Endothelial cell of umbilical vein (primary cell): ENCODE measurements around the gene C4orf17. TPM values are rescaled to one million over a fixed set of nuclear protein-coding genes. Genes with fewer than 3 reads are reported as not detected.

Experiments used
- BruUV-seq: library from RNA; stranded (reverse); fragments of 400-500 nt; replicated peaks from 2 replicates; lab custom pipeline; 2021; lab: Mats Ljungman, UMichigan
- CTCF ChIA-PET: fragments of 300-600, 350-600 bp; sonication (Branson Sonifier 250); formaldehyde crosslinking; loops from one replicate; lab custom pipeline; 2021; ENCODE audit warnings: antibody characterized with exemption, inconsistent platforms; lab: Charles Lee
- POLR2A ChIA-PET: fragments of 300-600, 350-600 bp; sonication (Branson Sonifier 250); formaldehyde crosslinking; loops from one replicate; lab custom pipeline; 2021; ENCODE audit warnings: antibody characterized with exemption, inconsistent platforms; lab: Charles Lee
- DNase-seq: peaks from one replicate; pipeline ENCODE4 v3.0.0-alpha.2; 2011; ENCODE audit warnings: low read depth, low spot score
- FAIRE-seq: peaks from 2 replicates; lab custom pipeline; 2011; peaks lifted over from hg19 to GRCh38; lab: Jason Lieb, UNC
- H2AFZ ChIP-seq: 2 replicates; pipeline ENCODE4 v1.6.0; 2012; ENCODE audit warnings: low read depth, low read length, control low read depth, inconsistent platforms
- H3K27ac ChIP-seq: 2 replicates; pipeline ENCODE4 v1.5.1; 2011; ENCODE audit warnings: low read depth, mild to moderate bottlenecking, control low read depth, low read length, moderate library complexity; ENCODE audit not compliant: insufficient read depth
- H3K27me3 ChIP-seq, 2 experiments: 2 replicates each; pipeline versions ENCODE4 v1.6.0 to v1.6.1; 2011; ENCODE audit warnings: low read length in 2 of 2, mixed read lengths in 1 of 2; ENCODE audit not compliant: control insufficient read depth in 2 of 2, insufficient read depth in 2 of 2
- H3K36me3 ChIP-seq, 2 experiments: 2 replicates in 1 of 2; 3 replicates in 1 of 2; pipeline ENCODE4 v1.5.1; 2011; ENCODE audit warnings: low read length in 2 of 2, mild to moderate bottlenecking in 1 of 2, moderate library complexity in 1 of 2; ENCODE audit not compliant: control insufficient read depth in 2 of 2, insufficient read depth in 2 of 2; ENCODE audit errors: extremely low read depth in 1 of 2
- H3K4me1 ChIP-seq: 3 replicates; pipeline ENCODE4 v1.5.1; 2011; ENCODE audit warnings: mild to moderate bottlenecking, low read length; ENCODE audit not compliant: control insufficient read depth, insufficient read depth; ENCODE audit errors: extremely low read depth
- H3K4me2 ChIP-seq: 2 replicates; pipeline ENCODE4 v1.6.1; 2011; ENCODE audit warnings: low read length, control low read depth, mixed read lengths; ENCODE audit not compliant: insufficient read depth
- H3K4me3 ChIP-seq, 3 experiments: fragments of 200-600 bp in 1 of 3; sonication (generic), shearing (Covaris generic) in 1 of 3; replicated peaks in 1 of 3; 2 replicates each; pipeline ENCODE4 v1.5.1; 2011 to 2016; ENCODE audit warnings: control low read depth in 3 of 3, low read length in 3 of 3, mild to moderate bottlenecking in 2 of 3, inconsistent platforms in 1 of 3, low read depth in 1 of 3, moderate library complexity in 1 of 3; ENCODE audit not compliant: insufficient read depth in 1 of 3
- H3K79me2 ChIP-seq: 2 replicates; pipeline ENCODE4 v1.6.0; 2012; ENCODE audit warnings: low read length, inconsistent platforms; ENCODE audit not compliant: control insufficient read depth, insufficient read depth
- H3K9ac ChIP-seq: replicated peaks from 2 replicates; pipeline ENCODE3; 2011; ENCODE audit warnings: low read length, control low read depth; ENCODE audit not compliant: insufficient read depth; ENCODE audit errors: extremely low read depth
- H3K9me1 ChIP-seq: replicated peaks from 3 replicates; pipeline ENCODE4 v1.6.0; 2011; ENCODE audit warnings: mild to moderate bottlenecking, low read length; ENCODE audit not compliant: control insufficient read depth, insufficient read depth; ENCODE audit errors: extremely low read depth
- H3K9me3 ChIP-seq: replicated peaks from 2 replicates; pipeline ENCODE4 v1.5.1; 2012; ENCODE audit warnings: low read length, inconsistent platforms; ENCODE audit not compliant: control insufficient read depth, insufficient read depth
- H4K20me1 ChIP-seq: replicated peaks from 2 replicates; pipeline ENCODE3; 2011; ENCODE audit warnings: mild to moderate bottlenecking, low read length; ENCODE audit not compliant: control insufficient read depth, insufficient read depth; ENCODE audit errors: extremely low read depth
- EZH2 ChIP-seq: IDR thresholded peaks from 2 replicates; pipeline ENCODE4 v1.6.1; 2012; ENCODE audit warnings: borderline replicate concordance, low read depth, mild to moderate bottlenecking, moderate library complexity, low read length, inconsistent platforms; ENCODE audit not compliant: severe bottlenecking
- FOS ChIP-seq: IDR thresholded peaks from 2 replicates; pipeline ENCODE4 v1.6.1; 2011; ENCODE audit warnings: mild to moderate bottlenecking, low read length, moderate library complexity, borderline replicate concordance; ENCODE audit not compliant: insufficient read depth
- GATA2 ChIP-seq: IDR thresholded peaks from 2 replicates; pipeline ENCODE4 v1.7.0; 2011; ENCODE audit warnings: low read depth, mild to moderate bottlenecking, moderate library complexity, mixed read lengths, low read length; ENCODE audit not compliant: insufficient read length, insufficient read depth
- JUN ChIP-seq: IDR thresholded peaks from 2 replicates; pipeline ENCODE4 v1.6.1; 2011; ENCODE audit warnings: borderline replicate concordance, low read depth; ENCODE audit not compliant: insufficient read length, insufficient read depth
- MYC ChIP-seq: IDR thresholded peaks from one replicate; pipeline ENCODE4 v1.6.1; 2011; ENCODE audit warnings: mild to moderate bottlenecking, low read depth, low read length
- POLR2A ChIP-seq: IDR thresholded peaks from 2 replicates; pipeline ENCODE4 v1.6.1; 2012; ENCODE audit warnings: low read depth, mild to moderate bottlenecking, control low read depth, low read length
- POLR2AphosphoS5 ChIP-seq: IDR thresholded peaks from 2 replicates; pipeline ENCODE4 v1.6.1; 2012; ENCODE audit warnings: low read depth, mild to moderate bottlenecking, control low read depth, low read length, moderate library complexity; ENCODE audit not compliant: insufficient read depth
- dilution Hi-C: fragments of 300-500 bp; cut with MboI; formaldehyde crosslinking; loops from one replicate; pipeline ENCODE4 v1.15.0; 2019; ENCODE audit warnings: low sequenced_read_pairs; ENCODE audit not compliant: extremely low pct_ligation_motif_present
- intact Hi-C: fragments of 100-400 bp; cut with micrococcal nuclease; formaldehyde crosslinking; loops from one replicate; pipeline ENCODE4 v1.10.0; 2022
- polyA plus RNA-seq, 4 experiments: library from polyadenylated mRNA; depleted of rRNA in 3 of 4; stranded (reverse) in 3 of 4; unstranded in 1 of 4; fragments of >200 nt; gene quantifications; 2 replicates each; pipeline versions ENCODE4 v1.2.1 to v1.2.3, GENCODE V29; 2011 to 2012; ENCODE audit warnings: missing spikeins in 1 of 4
- total RNA-seq: library from RNA; stranded (reverse); gene quantifications from 2 replicates; pipeline ENCODE4 v1.2.3, GENCODE V29; 2021
- TF ChIP-seq, protein P1 (sequence below), 2 donors: IDR thresholded peaks; 1 replicate in 1 of 2; 2 replicates in 1 of 2; pipeline ENCODE4 v1.5.1; 2011; ENCODE audit warnings: low read length in 2 of 2, mild to moderate bottlenecking in 2 of 2, moderate library complexity in 2 of 2, control low read depth in 1 of 2, inconsistent platforms in 1 of 2, low read depth in 1 of 2; ENCODE audit not compliant: insufficient read depth in 1 of 2; ENCODE audit errors: extremely low read depth in 1 of 2
- TF ChIP-seq, protein P2 (sequence below): IDR thresholded peaks from 2 replicates; pipeline ENCODE4 v1.6.1; 2011; ENCODE audit not compliant: insufficient read depth, insufficient read length

The C4orf17 gene
- total and polyA plus RNA-seq, 2 donors (not counting 3 experiments of a cell fraction or from before 2014, with no cell fraction given), result not detected

- Histone ChIP-seq H3K79me2 (no peaks in the 10 kb centered on the region), H3K4me2 (no peak overlapping the region), H3K4me3 (no peak overlapping the region), H3K27ac (no peak overlapping the region), H3K9me3 (no peaks in the 10 kb centered on the region), H3K9ac (no peak overlapping the region), H2AFZ (no peak overlapping the region), H4K20me1 (no peaks in the 10 kb centered on the region), H3K36me3 (no peaks in the 10 kb centered on the region), H3K9me1 (no peaks in the 10 kb centered on the region), H3K4me1 (peaks cover 6% of the 10 kb centered on the region), H3K27me3 (peaks cover 3 to 20% of the 10 kb centered on the region in 2 experiments)
- FAIRE-seq (no peak), DNase-seq (no peak)
- intact Hi-C loops (loop anchor here (5.0 kb wide), 5 partner anchors 638 to 1782 kb away; partner anchors contain the start of genes EIF4E, PPP3CA, RAP1GDS1 and STPG2), dilution Hi-C loops (no loop called here)
- CTCF ChIA-PET, result interaction anchor here (2.5 kb wide), 1 partner anchor 243 kb away, joined by 18 read pairs; no protein-coding TSS in a partner anchor
- BruUV-seq, result no TSS peak
- POLR2A ChIA-PET, result no interaction called here
- TF ChIP-seq EZH2 (no peak), FOS (no peak), GATA2 (no peak), POLR2A (no peak), JUN (no peak), POLR2AphosphoS5 (no peak), MYC (no peak)
- TF ChIP-seq, protein P1, sequence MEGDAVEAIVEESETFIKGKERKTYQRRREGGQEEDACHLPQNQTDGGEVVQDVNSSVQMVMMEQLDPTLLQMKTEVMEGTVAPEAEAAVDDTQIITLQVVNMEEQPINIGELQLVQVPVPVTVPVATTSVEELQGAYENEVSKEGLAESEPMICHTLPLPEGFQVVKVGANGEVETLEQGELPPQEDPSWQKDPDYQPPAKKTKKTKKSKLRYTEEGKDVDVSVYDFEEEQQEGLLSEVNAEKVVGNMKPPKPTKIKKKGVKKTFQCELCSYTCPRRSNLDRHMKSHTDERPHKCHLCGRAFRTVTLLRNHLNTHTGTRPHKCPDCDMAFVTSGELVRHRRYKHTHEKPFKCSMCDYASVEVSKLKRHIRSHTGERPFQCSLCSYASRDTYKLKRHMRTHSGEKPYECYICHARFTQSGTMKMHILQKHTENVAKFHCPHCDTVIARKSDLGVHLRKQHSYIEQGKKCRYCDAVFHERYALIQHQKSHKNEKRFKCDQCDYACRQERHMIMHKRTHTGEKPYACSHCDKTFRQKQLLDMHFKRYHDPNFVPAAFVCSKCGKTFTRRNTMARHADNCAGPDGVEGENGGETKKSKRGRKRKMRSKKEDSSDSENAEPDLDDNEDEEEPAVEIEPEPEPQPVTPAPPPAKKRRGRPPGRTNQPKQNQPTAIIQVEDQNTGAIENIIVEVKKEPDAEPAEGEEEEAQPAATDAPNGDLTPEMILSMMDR (IDR thresholded peaks at IDR 0.05; ENCODE audit: extremely low read depth in 1 of 2, insufficient read depth in 1 of 2, low read depth in 1 of 2, low read length in 2 of 2), result no peak
- TF ChIP-seq, protein P2, sequence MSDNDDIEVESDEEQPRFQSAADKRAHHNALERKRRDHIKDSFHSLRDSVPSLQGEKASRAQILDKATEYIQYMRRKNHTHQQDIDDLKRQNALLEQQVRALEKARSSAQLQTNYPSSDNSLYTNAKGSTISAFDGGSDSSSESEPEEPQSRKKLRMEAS, result no peak
These were observed 54.1 kb downstream of the C4orf17 start for GRCh38 chr4:99564921-99565320.
